IMR-90 (cell line): ENCODE results near the gene PLCL1.

Experiments
- CEBPB ChIP-seq: IDR thresholded peaks from 2 replicates; pipeline ENCODE4 v1.6.1; 2012; ENCODE audit warnings: low read depth, low read length, improper control_type of control experiment
- POLR2A ChIP-seq: IDR thresholded peaks from 2 replicates; pipeline ENCODE4 v1.6.1; 2012; ENCODE audit warnings: mild to moderate bottlenecking, low read depth, low read length
- RAD21 ChIP-seq: IDR thresholded peaks from 2 replicates; pipeline ENCODE4 v1.6.1; 2012; ENCODE audit warnings: low read length, improper control_type of control experiment
- TF ChIP-seq, protein P1 (sequence below): conservative IDR thresholded peaks from 2 replicates; pipeline ENCODE4 v1.5.1; 2012; ENCODE audit warnings: mild to moderate bottlenecking, low read depth, low read length, improper control_type of control experiment
- TF ChIP-seq, protein P2 (sequence below): fragments of 150-350 bp; IDR thresholded peaks from 2 replicates; pipeline ENCODE4 v1.6.1; 2017; ENCODE audit warnings: mild to moderate bottlenecking, antibody characterized with exemption, low read length, low read depth

DNA sequence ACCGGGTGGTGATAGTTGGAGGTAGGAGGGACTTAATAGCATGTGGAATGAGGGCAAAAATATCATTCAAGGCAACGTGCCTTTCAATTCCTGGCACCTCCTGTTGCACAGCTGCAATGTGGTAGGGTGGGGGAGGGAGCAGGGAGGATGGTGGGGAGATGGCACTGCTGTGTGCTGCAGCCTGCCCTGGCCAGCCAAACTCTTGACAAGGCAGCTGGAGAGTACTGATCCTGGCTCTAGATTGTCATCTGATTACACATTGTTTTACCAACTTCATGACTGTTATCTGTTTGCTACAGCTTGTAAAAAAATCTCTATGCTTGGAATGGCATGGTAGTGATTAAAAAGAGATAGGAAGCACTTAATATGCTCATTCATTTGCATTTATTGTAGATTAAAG lies 47.7 kb downstream of the PLCL1 start:
- TF ChIP-seq, protein P1, sequence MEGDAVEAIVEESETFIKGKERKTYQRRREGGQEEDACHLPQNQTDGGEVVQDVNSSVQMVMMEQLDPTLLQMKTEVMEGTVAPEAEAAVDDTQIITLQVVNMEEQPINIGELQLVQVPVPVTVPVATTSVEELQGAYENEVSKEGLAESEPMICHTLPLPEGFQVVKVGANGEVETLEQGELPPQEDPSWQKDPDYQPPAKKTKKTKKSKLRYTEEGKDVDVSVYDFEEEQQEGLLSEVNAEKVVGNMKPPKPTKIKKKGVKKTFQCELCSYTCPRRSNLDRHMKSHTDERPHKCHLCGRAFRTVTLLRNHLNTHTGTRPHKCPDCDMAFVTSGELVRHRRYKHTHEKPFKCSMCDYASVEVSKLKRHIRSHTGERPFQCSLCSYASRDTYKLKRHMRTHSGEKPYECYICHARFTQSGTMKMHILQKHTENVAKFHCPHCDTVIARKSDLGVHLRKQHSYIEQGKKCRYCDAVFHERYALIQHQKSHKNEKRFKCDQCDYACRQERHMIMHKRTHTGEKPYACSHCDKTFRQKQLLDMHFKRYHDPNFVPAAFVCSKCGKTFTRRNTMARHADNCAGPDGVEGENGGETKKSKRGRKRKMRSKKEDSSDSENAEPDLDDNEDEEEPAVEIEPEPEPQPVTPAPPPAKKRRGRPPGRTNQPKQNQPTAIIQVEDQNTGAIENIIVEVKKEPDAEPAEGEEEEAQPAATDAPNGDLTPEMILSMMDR: no peak
- no peak for TF ChIP-seq POLR2A
- TF ChIP-seq, protein P2, sequence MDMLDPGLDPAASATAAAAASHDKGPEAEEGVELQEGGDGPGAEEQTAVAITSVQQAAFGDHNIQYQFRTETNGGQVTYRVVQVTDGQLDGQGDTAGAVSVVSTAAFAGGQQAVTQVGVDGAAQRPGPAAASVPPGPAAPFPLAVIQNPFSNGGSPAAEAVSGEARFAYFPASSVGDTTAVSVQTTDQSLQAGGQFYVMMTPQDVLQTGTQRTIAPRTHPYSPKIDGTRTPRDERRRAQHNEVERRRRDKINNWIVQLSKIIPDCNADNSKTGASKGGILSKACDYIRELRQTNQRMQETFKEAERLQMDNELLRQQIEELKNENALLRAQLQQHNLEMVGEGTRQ: no peak
- no peak for TF ChIP-seq RAD21
- TF ChIP-seq CEBPB: no peak
